Tibial nerve (tissue), 4 donors: ENCODE results near the gene ANAPC5. TPM values are rescaled to one million over a fixed set of nuclear protein-coding genes. Genes with fewer than 3 reads are reported as not detected.

Experiments
- DNase-seq, 2 donors: peaks; one replicate each; pipeline ENCODE4 v3.0.0-alpha.2; 2019; ENCODE audit warnings: low spot score in 2 of 2
- H3K27ac ChIP-seq, 4 donors: fragments of 200-600 bp; sonication (generic) in 3 of 4; one replicate each; pipeline ENCODE4 v1.5.1; 2017 to 2019; ENCODE audit warnings: mild to moderate bottlenecking in 1 of 4
- H3K27me3 ChIP-seq, 2 donors: fragments of 200-600 bp; sonication (generic) in 1 of 2; one replicate each; pipeline versions ENCODE4 v1.5.1 to v1.6.0; 2017 to 2019
- H3K36me3 ChIP-seq, 3 donors: fragments of 200-600 bp; sonication (generic); one replicate each; pipeline ENCODE4 v1.5.1; 2018 to 2019
- H3K4me1 ChIP-seq, 4 donors: fragments of 200-600 bp; sonication (generic) in 3 of 4; one replicate each; pipeline ENCODE4 v1.5.1; 2017 to 2019
- H3K4me3 ChIP-seq, 4 donors: fragments of 200-600 bp; sonication (generic) in 3 of 4; one replicate each; pipeline ENCODE4 v1.5.1; 2017 to 2019; ENCODE audit warnings: mild to moderate bottlenecking in 1 of 4, moderate library complexity in 1 of 4
- H3K9me3 ChIP-seq, 4 donors: fragments of 200-600 bp; sonication (generic) in 3 of 4; one replicate each; pipeline ENCODE4 v1.5.1; 2017 to 2019
- EP300 ChIP-seq, 2 donors: sonication (generic); formaldehyde crosslinking; IDR thresholded peaks; one replicate each; pipeline ENCODE4 v1.6.1; 2017; ENCODE audit warnings: antibody characterized with exemption in 2 of 2, mild to moderate bottlenecking in 1 of 2
- POLR2A ChIP-seq, 2 donors: fragments of 450-650 bp; IDR thresholded peaks; one replicate each; pipeline ENCODE4 v1.6.1; 2017; ENCODE audit warnings: antibody characterized with exemption in 2 of 2, mild to moderate bottlenecking in 2 of 2, moderate library complexity in 2 of 2
- WGBS, 2 donors: methylation state at CpG; one replicate each; pipeline ENCODE4 v1.1.5; 2018; 5-methylcytosine and 5-hydroxymethylcytosine counted together
- total RNA-seq, 4 donors: library from RNA; depleted of rRNA; stranded (reverse); fragments of >200 nt; gene quantifications; one replicate each; pipeline ENCODE4 v1.1.0, GENCODE V29; 2016
- TF ChIP-seq, protein P1 (sequence below), 5 experiments: fragments of 200-600 bp in 3 of 5; fragments of 450-650 bp in 2 of 5; sonication (generic) in 3 of 5; IDR thresholded peaks; one replicate each; pipeline ENCODE4 v1.5.1; 2016 to 2019; ENCODE audit warnings: antibody characterized with exemption in 5 of 5, mild to moderate bottlenecking in 3 of 5, moderate library complexity in 2 of 5

The ANAPC5 gene
- total RNA-seq, 4 donors from 2014 or later = 103 to 170 (median 139) TPM

DNA sequence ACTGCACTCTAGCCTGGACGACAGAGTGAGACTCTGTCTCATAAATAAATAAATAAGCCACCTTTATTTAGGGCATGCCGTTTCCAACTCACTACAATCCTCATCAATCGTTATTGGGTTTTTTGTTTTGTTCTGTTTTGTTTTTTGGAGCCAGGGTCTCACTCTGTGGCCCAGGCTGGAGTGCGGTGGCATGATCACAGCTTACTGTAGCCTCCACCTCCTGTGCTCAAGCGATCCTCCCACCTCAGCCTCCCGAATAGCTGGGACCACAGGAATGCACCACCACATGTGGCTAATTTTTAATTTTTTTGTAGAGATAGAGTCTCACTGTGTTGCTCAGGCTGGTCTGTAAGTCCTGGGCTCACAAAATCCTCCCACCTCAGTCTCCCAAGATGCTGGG, 3.6 kb upstream of the ANAPC5 start:
- H3K9me3 ChIP-seq = no peaks in the 10 kb centered on the region
- H3K4me3 ChIP-seq = no peak overlapping the region
- peaks cover 0 to 17% (median 3%) of the 10 kb centered on the region in 4 donors for H3K4me1 ChIP-seq
- no peaks in the 10 kb centered on the region for H3K36me3 ChIP-seq
- TF ChIP-seq, protein P1, sequence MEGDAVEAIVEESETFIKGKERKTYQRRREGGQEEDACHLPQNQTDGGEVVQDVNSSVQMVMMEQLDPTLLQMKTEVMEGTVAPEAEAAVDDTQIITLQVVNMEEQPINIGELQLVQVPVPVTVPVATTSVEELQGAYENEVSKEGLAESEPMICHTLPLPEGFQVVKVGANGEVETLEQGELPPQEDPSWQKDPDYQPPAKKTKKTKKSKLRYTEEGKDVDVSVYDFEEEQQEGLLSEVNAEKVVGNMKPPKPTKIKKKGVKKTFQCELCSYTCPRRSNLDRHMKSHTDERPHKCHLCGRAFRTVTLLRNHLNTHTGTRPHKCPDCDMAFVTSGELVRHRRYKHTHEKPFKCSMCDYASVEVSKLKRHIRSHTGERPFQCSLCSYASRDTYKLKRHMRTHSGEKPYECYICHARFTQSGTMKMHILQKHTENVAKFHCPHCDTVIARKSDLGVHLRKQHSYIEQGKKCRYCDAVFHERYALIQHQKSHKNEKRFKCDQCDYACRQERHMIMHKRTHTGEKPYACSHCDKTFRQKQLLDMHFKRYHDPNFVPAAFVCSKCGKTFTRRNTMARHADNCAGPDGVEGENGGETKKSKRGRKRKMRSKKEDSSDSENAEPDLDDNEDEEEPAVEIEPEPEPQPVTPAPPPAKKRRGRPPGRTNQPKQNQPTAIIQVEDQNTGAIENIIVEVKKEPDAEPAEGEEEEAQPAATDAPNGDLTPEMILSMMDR (IDR thresholded peaks at IDR 0.05) = no peak
- TF ChIP-seq EP300 (IDR thresholded peaks at IDR 0.05) (no peak), POLR2A (IDR thresholded peaks at IDR 0.05) (no peak)
- no peak for DNase-seq
- WGBS, 2 donors = 81 to 94% methylated on average over 6 of the region's 6 CpGs
- no peak overlapping the region for H3K27ac ChIP-seq
- no peaks in the 10 kb centered on the region for H3K27me3 ChIP-seq

DNA sequence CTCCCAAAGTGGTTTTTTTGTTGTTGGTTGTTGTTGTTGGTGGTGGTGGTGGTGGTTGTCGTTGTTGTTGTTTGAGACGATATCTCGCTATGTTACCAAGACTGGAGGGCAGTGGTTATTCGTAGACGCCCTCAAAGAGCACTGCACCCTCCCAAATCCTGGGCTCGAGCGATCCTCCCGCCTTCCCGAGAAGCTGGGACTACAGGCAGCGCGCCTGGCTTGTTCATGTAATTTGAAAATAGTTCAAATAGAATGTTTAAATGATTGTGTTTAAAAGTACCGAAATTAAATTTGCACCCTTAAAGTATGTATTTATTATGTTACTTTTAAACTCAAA, 439 bp upstream of the ANAPC5 start:
- Histone ChIP-seq H3K27ac (peak overlapping the region in 3 of 4 donors; percentile 63 to 84 (median 78)), H3K4me1 (peaks cover 0 to 35% (median 4%) of the 10 kb centered on the region in 4 donors), H3K27me3 (no peaks in the 10 kb centered on the region), H3K4me3 (peak overlapping the region; percentile 79 to 88 (median 86)), H3K36me3 (no peaks in the 10 kb centered on the region), H3K9me3 (no peaks in the 10 kb centered on the region)
- TF ChIP-seq POLR2A (IDR thresholded peaks at IDR 0.05) (no peak), EP300 (IDR thresholded peaks at IDR 0.05) (no peak)
- TF ChIP-seq, protein P1 (IDR thresholded peaks at IDR 0.05) = no peak
- WGBS, 2 donors = 1% methylated on average over 10 to 11 of the region's 12 CpGs
- DNase-seq = no peak

DNA sequence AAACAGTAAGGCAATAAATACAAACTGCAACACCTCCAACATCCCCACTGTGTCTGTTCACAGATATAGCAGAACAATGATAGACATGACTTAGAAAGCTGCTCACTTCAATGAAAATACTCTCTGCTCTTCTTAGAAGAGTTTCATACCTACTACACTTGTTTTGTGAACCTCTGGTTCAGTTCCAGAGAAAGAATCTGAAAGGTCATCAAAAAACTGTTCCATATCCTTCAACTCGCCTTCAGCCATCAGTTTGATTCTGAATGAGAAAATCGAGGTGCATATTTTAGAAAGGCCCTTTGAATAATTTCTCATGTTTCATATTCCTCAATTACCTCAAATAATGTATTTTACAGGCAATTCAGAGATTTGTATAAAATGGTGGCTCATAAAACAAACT, 5.5 kb downstream of the ANAPC5 start:
- no peak overlapping the region for H3K27ac ChIP-seq
- H3K9me3 ChIP-seq = no peaks in the 10 kb centered on the region
- 75 to 84% methylated on average over 2 of the region's 2 CpGs for WGBS, 2 donors
- no peaks in the 10 kb centered on the region for H3K27me3 ChIP-seq
- peaks cover 0 to 46% (median 11%) of the 10 kb centered on the region in 3 donors for H3K36me3 ChIP-seq
- H3K4me3 ChIP-seq = no peak overlapping the region
- DNase-seq = no peak
- peaks cover 0 to 44% (median 4%) of the 10 kb centered on the region in 4 donors for H3K4me1 ChIP-seq
- TF ChIP-seq POLR2A (IDR thresholded peaks at IDR 0.05) (no peak), EP300 (IDR thresholded peaks at IDR 0.05) (no peak)
- TF ChIP-seq, protein P1 (IDR thresholded peaks at IDR 0.05) = no peak

DNA sequence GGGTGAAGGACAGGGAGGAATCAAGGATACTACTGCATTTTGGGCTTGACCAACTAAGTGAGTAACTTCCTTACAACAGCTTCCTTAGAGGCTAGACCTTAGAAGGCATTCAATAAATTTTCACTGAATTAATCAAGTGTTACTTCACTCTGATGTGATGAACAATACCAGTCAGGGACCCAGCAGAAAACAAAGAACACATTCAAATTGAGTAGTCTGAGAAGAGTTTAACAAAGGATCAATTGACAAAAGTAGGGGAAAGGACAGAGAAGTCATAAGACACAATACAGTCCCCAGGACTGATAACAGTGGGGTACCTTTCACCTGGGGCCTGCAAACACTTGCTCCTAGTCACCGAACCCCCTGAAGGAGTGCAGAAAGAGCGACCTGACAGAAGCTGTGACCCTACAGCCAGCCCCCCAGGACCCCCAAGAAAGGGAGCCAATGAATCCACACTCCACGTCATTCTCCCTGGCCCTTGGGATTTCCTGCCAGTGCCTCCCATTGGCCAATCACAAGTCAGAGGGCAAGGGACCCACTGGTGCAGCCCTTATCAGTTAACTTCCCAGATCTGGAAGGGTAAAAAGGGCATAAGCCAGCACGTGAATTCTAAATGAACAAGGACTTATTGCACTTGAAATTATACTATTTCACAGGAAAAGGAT, 6.9 kb downstream of the ANAPC5 start:
- Histone ChIP-seq H3K4me3 (no peak overlapping the region), H3K27ac (peak overlapping the region in 2 of 4 donors; percentile 9 to 34), H3K36me3 (peaks cover 0 to 61% (median 22%) of the 10 kb centered on the region in 3 donors), H3K4me1 (peaks cover 0 to 31% (median 0%) of the 10 kb centered on the region in 4 donors), H3K27me3 (no peaks in the 10 kb centered on the region), H3K9me3 (no peaks in the 10 kb centered on the region)
- 43 to 51% methylated on average over 4 of the region's 4 CpGs for WGBS, 2 donors
- DNase-seq = no peak
- TF ChIP-seq POLR2A (IDR thresholded peaks at IDR 0.05) (no peak), EP300 (IDR thresholded peaks at IDR 0.05) (no peak)
- TF ChIP-seq, protein P1 (IDR thresholded peaks at IDR 0.05) = no peak

DNA sequence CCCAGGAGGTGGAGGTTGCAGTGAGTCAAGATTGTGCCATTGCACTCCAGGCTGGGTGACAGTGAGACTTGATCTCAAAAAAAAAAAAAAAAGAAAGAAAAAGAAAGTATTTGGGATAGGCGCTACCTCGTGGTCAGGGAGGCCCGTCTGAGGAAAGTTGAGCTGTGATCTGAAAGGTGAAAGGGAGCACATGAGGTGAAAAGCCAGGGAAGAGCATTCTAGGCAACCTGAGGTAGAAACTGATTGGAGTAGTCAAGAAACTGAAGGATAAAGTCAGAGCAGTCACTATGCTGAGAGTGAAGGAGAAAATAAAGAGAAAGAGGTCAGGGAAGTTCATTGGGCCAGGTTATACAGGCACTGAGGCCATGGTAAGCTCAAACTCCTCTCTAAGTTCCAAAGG, 7.7 kb downstream of the ANAPC5 start:
- H3K36me3 ChIP-seq = peaks cover 0 to 67% (median 22%) of the 10 kb centered on the region in 3 donors
- no peaks in the 10 kb centered on the region for H3K27me3 ChIP-seq
- no peak overlapping the region for H3K4me3 ChIP-seq
- TF ChIP-seq, protein P1 (IDR thresholded peaks at IDR 0.05) = no peak
- H3K4me1 ChIP-seq = peaks cover 0 to 23% (median 0%) of the 10 kb centered on the region in 4 donors
- H3K9me3 ChIP-seq = no peaks in the 10 kb centered on the region
- 75 to 80% methylated on average over 3 of the region's 3 CpGs for WGBS, 2 donors
- peak overlapping the region in 1 of 4 donors; percentile 34 for H3K27ac ChIP-seq
- DNase-seq = no peak
